C4-2B (cell line): ENCODE results near the gene PODNL1.

Experiments
- ZFX ChIP-seq: fragments of 450-650 bp; IDR thresholded peaks from 2 replicates; pipeline ENCODE4 v1.6.1; 2017
- TF ChIP-seq, protein P1 (sequence below): fragments of 450-650 bp; conservative IDR thresholded peaks from 2 replicates; pipeline ENCODE4 v1.5.1; 2017; ENCODE audit warnings: mild to moderate bottlenecking

- TF ChIP-seq, protein P1, sequence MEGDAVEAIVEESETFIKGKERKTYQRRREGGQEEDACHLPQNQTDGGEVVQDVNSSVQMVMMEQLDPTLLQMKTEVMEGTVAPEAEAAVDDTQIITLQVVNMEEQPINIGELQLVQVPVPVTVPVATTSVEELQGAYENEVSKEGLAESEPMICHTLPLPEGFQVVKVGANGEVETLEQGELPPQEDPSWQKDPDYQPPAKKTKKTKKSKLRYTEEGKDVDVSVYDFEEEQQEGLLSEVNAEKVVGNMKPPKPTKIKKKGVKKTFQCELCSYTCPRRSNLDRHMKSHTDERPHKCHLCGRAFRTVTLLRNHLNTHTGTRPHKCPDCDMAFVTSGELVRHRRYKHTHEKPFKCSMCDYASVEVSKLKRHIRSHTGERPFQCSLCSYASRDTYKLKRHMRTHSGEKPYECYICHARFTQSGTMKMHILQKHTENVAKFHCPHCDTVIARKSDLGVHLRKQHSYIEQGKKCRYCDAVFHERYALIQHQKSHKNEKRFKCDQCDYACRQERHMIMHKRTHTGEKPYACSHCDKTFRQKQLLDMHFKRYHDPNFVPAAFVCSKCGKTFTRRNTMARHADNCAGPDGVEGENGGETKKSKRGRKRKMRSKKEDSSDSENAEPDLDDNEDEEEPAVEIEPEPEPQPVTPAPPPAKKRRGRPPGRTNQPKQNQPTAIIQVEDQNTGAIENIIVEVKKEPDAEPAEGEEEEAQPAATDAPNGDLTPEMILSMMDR, result no peak
- no peak for TF ChIP-seq ZFX
Measured at GRCh38 chr19:13909430-13909829, 28.8 kb downstream of the PODNL1 start.
